GM18870 (cell line): ENCODE results near the gene ZBP1.

Experiments
- ATAC-seq: cut with Tn5 transposase; IDR thresholded peaks from one replicate; pipeline ENCODE4 v1.9.1; 2021; ENCODE audit warnings: moderate library complexity; ENCODE audit not compliant: unreplicated experiment

Gene ZBP1

GRCh38 chr20:57576617-57577550, 43.3 kb downstream of the ZBP1 start:
- no peak for ATAC-seq

- ATAC-seq: no peak
These were observed 44.2 kb downstream of the ZBP1 start for GRCh38 chr20:57576002-57576401.

- ATAC-seq: no peak
These were observed 45.3 kb downstream of the ZBP1 start for GRCh38 chr20:57574954-57575353.

- no peak for ATAC-seq
These were observed 46.3 kb downstream of the ZBP1 start for GRCh38 chr20:57573894-57574293.

- ATAC-seq: no peak
These were observed 47.0 kb downstream of the ZBP1 start for GRCh38 chr20:57573242-57573641.

- ATAC-seq: no peak
These were observed 48.3 kb downstream of the ZBP1 start for GRCh38 chr20:57571782-57572416.

- ATAC-seq: no peak
These were observed 49.3 kb downstream of the ZBP1 start for GRCh38 chr20:57570920-57571319.

GRCh38 chr20:57570145-57570850, 49.9 kb downstream of the ZBP1 start:
- ATAC-seq: no peak

- ATAC-seq: no peak
These were observed 51.3 kb downstream of the ZBP1 start for GRCh38 chr20:57568960-57569359.

GRCh38 chr20:57568088-57568896, 51.9 kb downstream of the ZBP1 start:
- no peak for ATAC-seq

- no peak for ATAC-seq
These were observed 52.7 kb downstream of the ZBP1 start for GRCh38 chr20:57567471-57568079.

- ATAC-seq: no peak
These were observed 53.3 kb downstream of the ZBP1 start for GRCh38 chr20:57566803-57567459.

- ATAC-seq: no peak
These were observed 53.8 kb downstream of the ZBP1 start for GRCh38 chr20:57566399-57566798.

- no peak for ATAC-seq
These were observed 55.1 kb downstream of the ZBP1 start for GRCh38 chr20:57564951-57565642.

GRCh38 chr20:57564180-57564802, 55.9 kb downstream of the ZBP1 start:
- no peak for ATAC-seq

- ATAC-seq: no peak
These were observed 56.7 kb downstream of the ZBP1 start for GRCh38 chr20:57563522-57563921.

GRCh38 chr20:57562541-57563465, 57.4 kb downstream of the ZBP1 start:
- no peak for ATAC-seq
